Cardiac muscle cell (in vitro differentiated cells and primary cell): ENCODE results near the gene TSPEAR. TPM values are rescaled to one million over a fixed set of nuclear protein-coding genes. Genes with fewer than 3 reads are reported as not detected.

Experiments
- DNase-seq, 2 donors: peaks; one replicate each; pipeline versions ENCODE4 v3.0.0 to v3.0.0-alpha.2; 2010 to 2017; ENCODE audit warnings: low read depth in 1 of 2, low spot score in 1 of 2
- H3K27ac ChIP-seq: fragments of 200-600 bp; sonication (generic); 2 replicates; pipeline ENCODE4 v1.5.1; 2016
- H3K27me3 ChIP-seq: fragments of 200-600 bp; sonication (generic); 2 replicates; pipeline ENCODE4 v1.6.0; 2016; ENCODE audit warnings: control low read depth
- H3K36me3 ChIP-seq: fragments of 200-600 bp; sonication (generic); 2 replicates; pipeline ENCODE4 v1.5.1; 2016; ENCODE audit warnings: control low read depth
- H3K4me1 ChIP-seq: fragments of 200-600 bp; sonication (generic); 2 replicates; pipeline ENCODE4 v1.8.1; 2017; ENCODE audit warnings: low read depth, mild to moderate bottlenecking, mixed run types
- H3K4me3 ChIP-seq: fragments of 200-600 bp; sonication (generic); 2 replicates; pipeline ENCODE4 v1.5.1; 2016; ENCODE audit warnings: mild to moderate bottlenecking
- H3K9me3 ChIP-seq: fragments of 200-600 bp; sonication (generic); 2 replicates; pipeline ENCODE4 v1.5.1; 2017; ENCODE audit warnings: low read depth, mild to moderate bottlenecking, control low read depth
- polyA plus RNA-seq: library from polyadenylated mRNA; unstranded; fragments of >200 nt; fragmentation: Nextera tagmentation; extraction: Ambion mirVana; gene quantifications from 2 replicates; pipeline ENCODE4 v1.2.1, GENCODE V29; 2016
- total RNA-seq: library from RNA; depleted of rRNA; stranded (reverse); fragments of >200 nt; gene quantifications from 2 replicates; pipeline ENCODE4 v1.2.3, GENCODE V29; 2016
- TF ChIP-seq, protein P1 (sequence below): IDR thresholded peaks from 2 replicates; pipeline ENCODE4 v1.5.1; 2012; ENCODE audit warnings: low read depth, mild to moderate bottlenecking, low read length

TSPEAR gene
- total and polyA plus RNA-seq, 2 experiments from 2014 or later: 2.8 to 3.4 TPM

DNA sequence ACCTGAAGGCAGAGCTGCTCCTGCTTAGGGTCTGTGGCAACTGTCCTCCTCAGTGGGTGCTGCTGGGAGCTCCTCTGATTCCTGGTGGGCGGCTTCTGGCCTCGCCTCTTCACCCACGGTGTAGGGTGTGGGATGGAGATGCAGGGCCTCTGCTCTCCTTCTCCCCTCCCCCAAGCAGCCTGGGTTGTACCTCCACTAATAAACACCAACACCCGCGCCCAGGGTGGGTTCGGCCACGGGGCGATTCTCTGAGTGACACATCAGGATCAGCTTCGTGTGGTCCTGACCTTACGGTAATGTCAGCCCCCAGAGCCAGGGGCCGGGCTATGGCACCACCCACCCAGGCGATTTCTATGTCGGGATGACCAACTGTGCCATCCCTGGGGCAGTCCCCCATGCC, 195.0 kb downstream of the TSPEAR start:
- Histone ChIP-seq H3K9me3 (no peaks in the 10 kb centered on the region), H3K4me1 (no peaks in the 10 kb centered on the region), H3K27me3 (no peaks in the 10 kb centered on the region), H3K27ac (no peak overlapping the region), H3K4me3 (no peak overlapping the region), H3K36me3 (peaks cover under 1% of the 10 kb centered on the region)
- DNase-seq: no peak
- TF ChIP-seq, protein P1, sequence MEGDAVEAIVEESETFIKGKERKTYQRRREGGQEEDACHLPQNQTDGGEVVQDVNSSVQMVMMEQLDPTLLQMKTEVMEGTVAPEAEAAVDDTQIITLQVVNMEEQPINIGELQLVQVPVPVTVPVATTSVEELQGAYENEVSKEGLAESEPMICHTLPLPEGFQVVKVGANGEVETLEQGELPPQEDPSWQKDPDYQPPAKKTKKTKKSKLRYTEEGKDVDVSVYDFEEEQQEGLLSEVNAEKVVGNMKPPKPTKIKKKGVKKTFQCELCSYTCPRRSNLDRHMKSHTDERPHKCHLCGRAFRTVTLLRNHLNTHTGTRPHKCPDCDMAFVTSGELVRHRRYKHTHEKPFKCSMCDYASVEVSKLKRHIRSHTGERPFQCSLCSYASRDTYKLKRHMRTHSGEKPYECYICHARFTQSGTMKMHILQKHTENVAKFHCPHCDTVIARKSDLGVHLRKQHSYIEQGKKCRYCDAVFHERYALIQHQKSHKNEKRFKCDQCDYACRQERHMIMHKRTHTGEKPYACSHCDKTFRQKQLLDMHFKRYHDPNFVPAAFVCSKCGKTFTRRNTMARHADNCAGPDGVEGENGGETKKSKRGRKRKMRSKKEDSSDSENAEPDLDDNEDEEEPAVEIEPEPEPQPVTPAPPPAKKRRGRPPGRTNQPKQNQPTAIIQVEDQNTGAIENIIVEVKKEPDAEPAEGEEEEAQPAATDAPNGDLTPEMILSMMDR: no peak

DNA sequence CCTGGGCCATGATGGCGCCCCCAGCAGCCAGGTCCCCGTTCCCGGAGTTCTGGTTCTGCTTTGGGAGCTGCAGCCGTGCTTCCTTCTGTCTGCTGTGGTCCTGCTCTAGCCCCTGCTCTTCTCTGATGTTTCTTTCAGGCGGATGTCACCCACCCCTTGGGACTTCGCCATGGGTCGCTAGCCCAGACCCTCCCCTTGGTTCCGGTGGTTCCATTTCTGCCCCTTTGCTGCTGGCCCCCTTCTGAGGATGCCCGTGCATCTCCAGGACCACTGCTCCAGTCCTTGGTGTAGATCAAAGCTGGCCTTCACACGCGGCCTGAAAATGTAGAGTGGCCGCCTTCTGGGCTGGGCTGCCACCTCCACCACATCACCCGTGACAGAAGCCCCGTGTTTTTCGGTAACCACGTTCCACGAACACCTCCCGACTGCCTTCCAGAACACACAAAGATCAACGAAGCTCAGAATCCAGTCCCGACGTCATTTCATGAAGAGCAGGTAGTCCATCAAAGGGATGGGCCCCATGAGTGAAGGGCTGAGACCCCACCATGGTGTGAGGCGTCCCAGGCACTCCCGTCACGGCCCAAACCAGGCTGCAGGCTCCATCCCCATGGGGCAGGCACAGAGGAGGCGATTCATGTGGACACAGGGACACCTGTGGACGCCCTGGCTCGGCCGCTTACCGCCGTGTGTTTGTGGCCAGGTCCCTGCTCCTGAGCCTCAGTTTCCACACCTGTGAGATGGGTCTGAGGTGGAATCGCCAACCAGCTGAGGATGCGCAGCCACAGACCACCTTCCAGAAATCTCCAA, 195.8 kb downstream of the TSPEAR start:
- H3K4me1 ChIP-seq: no peaks in the 10 kb centered on the region
- H3K36me3 ChIP-seq: peaks cover 4% of the 10 kb centered on the region
- no peak overlapping the region for H3K27ac ChIP-seq
- DNase-seq: no peak
- TF ChIP-seq, protein P1: no peak
- no peaks in the 10 kb centered on the region for H3K9me3 ChIP-seq
- H3K27me3 ChIP-seq: no peaks in the 10 kb centered on the region
- no peak overlapping the region for H3K4me3 ChIP-seq

DNA sequence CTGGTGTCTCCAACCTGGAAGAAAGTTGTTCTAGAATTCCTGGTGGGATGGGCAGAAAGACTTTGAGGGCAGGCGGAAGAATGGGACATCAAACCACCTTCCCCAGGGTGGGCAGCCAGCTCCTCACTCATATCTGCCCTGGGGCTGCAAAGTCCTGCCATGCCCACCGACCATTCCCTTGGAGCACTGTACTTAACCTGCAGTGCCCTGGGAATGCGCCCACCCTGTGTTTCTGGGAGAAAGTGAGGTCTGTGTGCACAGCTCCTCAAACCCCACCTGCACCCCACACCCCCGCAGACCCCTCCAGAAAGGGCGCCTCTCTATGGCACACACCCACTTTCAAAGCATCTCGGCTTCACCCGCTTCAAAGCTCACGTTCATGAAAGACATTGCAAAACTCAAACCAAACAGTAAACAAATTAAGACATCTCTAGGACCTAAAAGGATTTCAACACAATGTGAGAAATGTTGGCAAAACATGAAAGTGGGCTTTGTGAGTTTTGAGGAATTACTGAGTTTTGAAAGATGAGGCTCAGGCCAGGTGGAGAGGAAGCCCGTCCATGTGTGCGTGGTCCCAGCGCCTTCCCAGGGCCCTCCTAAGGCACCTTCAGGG, 196.5 kb downstream of the TSPEAR start:
- Histone ChIP-seq H3K9me3 (no peaks in the 10 kb centered on the region), H3K4me3 (no peak overlapping the region), H3K36me3 (peaks cover 4% of the 10 kb centered on the region), H3K27ac (no peak overlapping the region), H3K4me1 (no peaks in the 10 kb centered on the region), H3K27me3 (no peaks in the 10 kb centered on the region)
- DNase-seq: no peak
- TF ChIP-seq, protein P1: no peak

DNA sequence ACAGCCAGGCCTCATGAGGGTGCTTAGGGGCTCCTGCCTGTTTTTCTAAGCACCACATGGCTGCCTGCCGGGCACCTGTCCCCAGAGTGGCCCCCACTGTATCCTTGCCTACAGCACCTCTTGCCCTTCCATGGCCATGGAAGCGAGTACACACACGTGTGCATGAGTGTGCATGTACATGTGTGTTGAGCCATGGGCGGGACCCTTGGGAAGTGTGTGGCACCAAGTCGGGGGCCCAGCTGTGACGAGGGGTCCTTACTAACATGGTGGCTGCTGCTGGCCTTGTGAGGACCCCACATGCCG, 197.2 kb downstream of the TSPEAR start:
- Histone ChIP-seq H3K4me1 (no peaks in the 10 kb centered on the region), H3K27me3 (no peaks in the 10 kb centered on the region), H3K36me3 (peaks cover 4% of the 10 kb centered on the region), H3K4me3 (no peak overlapping the region), H3K9me3 (no peaks in the 10 kb centered on the region), H3K27ac (no peak overlapping the region)
- TF ChIP-seq, protein P1: no peak
- no peak for DNase-seq

DNA sequence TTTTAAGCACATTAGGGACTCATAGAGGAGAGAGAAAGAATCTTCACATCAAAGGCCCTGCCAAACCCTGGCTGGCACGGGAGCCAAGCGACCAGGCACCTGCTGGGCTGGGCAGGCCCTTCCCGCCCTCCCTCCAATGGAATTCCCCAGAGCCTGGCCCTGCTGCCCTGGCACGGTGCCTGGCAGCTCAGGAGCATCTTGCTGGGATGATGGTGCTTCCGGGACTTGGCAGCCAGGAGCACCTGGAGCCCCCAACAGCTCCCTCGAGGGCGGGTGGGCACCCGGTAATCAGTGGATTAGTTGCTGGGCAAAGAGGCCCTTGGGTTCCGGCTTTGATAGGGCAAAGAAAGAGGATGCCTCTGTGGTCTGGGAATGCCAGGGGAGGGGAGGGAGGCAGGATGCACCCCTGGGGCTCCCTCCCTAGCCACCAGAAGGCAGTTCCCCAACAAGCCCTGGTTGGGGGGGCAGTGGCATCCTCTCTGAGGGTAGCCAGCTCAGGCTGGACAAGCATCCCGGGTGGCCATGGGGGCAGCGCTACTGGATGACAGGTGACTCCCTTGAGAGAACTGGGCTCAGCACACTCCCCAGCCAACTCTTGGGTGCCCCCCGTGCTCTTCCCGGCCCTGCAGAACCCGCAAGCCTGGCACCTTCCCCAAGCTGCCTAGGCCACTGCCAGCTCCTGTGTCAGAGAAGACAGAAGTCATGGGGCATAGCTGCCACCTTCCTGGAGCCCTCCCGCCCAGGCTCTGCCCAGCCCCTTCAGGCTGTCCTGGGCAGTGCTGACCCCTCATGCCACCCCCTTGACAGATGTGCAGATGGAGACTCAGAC, 197.8 kb downstream of the TSPEAR start:
- DNase-seq: no peak
- Histone ChIP-seq H3K4me1 (no peaks in the 10 kb centered on the region), H3K9me3 (no peaks in the 10 kb centered on the region)

More for the DNA sequence above, 197.8 kb downstream of the TSPEAR start:
- Histone ChIP-seq H3K27ac (no peak overlapping the region), H3K36me3 (peaks cover 4% of the 10 kb centered on the region), H3K4me3 (no peak overlapping the region), H3K27me3 (no peaks in the 10 kb centered on the region)
- TF ChIP-seq, protein P1: no peak
